Measurements from ENCODE around the gene DCDC2.

DNA sequence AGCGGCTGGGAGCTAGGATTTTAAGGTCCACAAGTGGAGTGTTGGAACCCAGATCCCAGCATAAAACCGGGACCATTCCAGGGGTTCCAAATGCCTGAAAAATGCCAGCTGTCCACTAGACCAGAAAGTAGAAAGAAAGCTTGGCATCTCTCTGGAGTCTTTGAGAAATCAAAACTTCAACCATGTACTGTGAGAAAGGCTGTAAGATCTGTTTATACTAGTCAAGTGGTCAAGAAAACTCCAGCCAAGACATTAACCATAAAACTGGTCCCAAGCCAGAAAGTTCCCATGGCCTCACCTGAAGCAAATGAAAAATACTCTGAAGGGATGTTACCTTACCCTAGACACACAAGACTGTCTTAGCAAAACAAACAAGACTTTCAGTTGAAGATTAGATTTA, 112.6 kb downstream of the DCDC2 start:
- no peak for TF ChIP-seq REST (IDR thresholded peaks at IDR 0.05; ENCODE audit: insufficient read depth in 1 of 2, low read depth in 2 of 2, low read length in 2 of 2)
- TF ChIP-seq TAF1 (IDR thresholded peaks at IDR 0.05; ENCODE audit: borderline replicate concordance, insufficient read depth, low read length) = no peak
- TF ChIP-seq POLR2AphosphoS5 (IDR thresholded peaks at IDR 0.05; ENCODE audit: low read depth, low read length) = no peak
- TF ChIP-seq SIN3A (IDR thresholded peaks at IDR 0.05; ENCODE audit: borderline replicate concordance, insufficient read depth, low read length) = no peak
- TF ChIP-seq FOXP2 (optimal IDR thresholded peaks at IDR 0.05; ENCODE audit: borderline replicate concordance, extremely low read depth, extremely low read length, insufficient read depth) = no peak

Data from PFSK-1 (cell line).